Omental fat pad (tissue), 4 donors: ENCODE data around the gene MRI1. TPM values are rescaled to one million over a fixed set of nuclear protein-coding genes. Genes with fewer than 3 reads are reported as not detected.
"Not testable (repeated sequence)": the region's sequence is repeated elsewhere in the genome, so short reads cannot be mapped to it uniquely, and the experiment has no call there.

Source experiments
- ATAC-seq: fragments of 150-250 bp; one replicate; pipeline ENCODE4 v1.9.1; 2016; ENCODE audit warnings: mild to moderate bottlenecking, moderate library complexity; ENCODE audit not compliant: low FRiP score
- DNase-seq: peaks from one replicate; pipeline ENCODE4 v3.0.0-alpha.2; 2019; ENCODE audit warnings: low spot score
- CTCF ChIP-seq, 3 donors: fragments of 450-650 bp; IDR thresholded peaks; one replicate each; pipeline ENCODE4 v1.5.1; 2016 to 2017; ENCODE audit warnings: antibody characterized with exemption in 3 of 3, mild to moderate bottlenecking in 3 of 3, moderate library complexity in 2 of 3
- total RNA-seq, 4 donors: library from RNA; depleted of rRNA; stranded (reverse); fragments of >200 nt; gene quantifications; one replicate each; pipeline ENCODE4 v1.1.0, GENCODE V29; 2016

MRI1 gene
- total RNA-seq, 4 donors from 2014 or later: 34.1 to 82.1 (median 38.5) TPM

GRCh38 chr19:13768510-13768909 is 4.2 kb downstream of the MRI1 start:
- TF ChIP-seq CTCF (IDR thresholded peaks at IDR 0.05): no peak
- no peak for ATAC-seq

GRCh38 chr19:13770013-13770635 is 5.8 kb downstream of the MRI1 start:
- ATAC-seq: no peak
- TF ChIP-seq CTCF (IDR thresholded peaks at IDR 0.05): no peak

More at GRCh38 chr19:13768510-13768909, 4.2 kb downstream of the MRI1 start:
- DNase-seq: no peak

GRCh38 chr19:13774217-13775191 is 10.2 kb downstream of the MRI1 start, which contains the start of gene C19orf53:
TSS of gene C19orf53 (plus strand) at chr19:13774456. CDS start at chr19:13774478, 22 bp downstream.
- DNase-seq (peak; percentile 75), ATAC-seq (peak; percentile 96)
- TF ChIP-seq CTCF (IDR thresholded peaks at IDR 0.05): no peak

More at GRCh38 chr19:13770013-13770635, 5.8 kb downstream of the MRI1 start:
- DNase-seq: no peak

GRCh38 chr19:13778398-13778797 is 14.1 kb downstream of the MRI1 start:
- DNase-seq: no peak
- no peak for ATAC-seq
- TF ChIP-seq CTCF (IDR thresholded peaks at IDR 0.05): no peak

GRCh38 chr19:13778847-13779246 is 14.5 kb downstream of the MRI1 start:
- no peak for DNase-seq
- no peak for TF ChIP-seq CTCF (IDR thresholded peaks at IDR 0.05)
- ATAC-seq: no peak

- not testable (repeated sequence) for ATAC-seq
Observed at GRCh38 chr19:13779794-13780193, 15.5 kb downstream of the MRI1 start.

GRCh38 chr19:13781547-13781946 is 17.2 kb downstream of the MRI1 start:
- DNase-seq (peak; percentile 56), ATAC-seq (peak; percentile 86)
- no peak for TF ChIP-seq CTCF (IDR thresholded peaks at IDR 0.05)

More at GRCh38 chr19:13779794-13780193, 15.5 kb downstream of the MRI1 start:
- not testable (repeated sequence) for DNase-seq
